Activated naive CD4-positive, alpha-beta T cell treated with anti-CD3 and anti-CD28 coated beads for 36 hours (primary cell): ENCODE results near the gene GRK2. TPM values are rescaled to one million over a fixed set of nuclear protein-coding genes. Genes with fewer than 3 reads are reported as not detected.
A peak's percentile ranks its signal among the peaks of the same experiment; 100 is the strongest.

Experiments used
- CTCF ChIA-PET: fragments of 350-600 bp; sonication (Branson Sonifier 250); formaldehyde crosslinking; loops from one replicate; lab custom pipeline; 2021; ENCODE audit warnings: antibody characterized with exemption; lab: Charles Lee
- DNase-seq: peaks from one replicate; pipeline ENCODE4 v3.0.0-alpha.2; 2020
- H3K27ac Mint-ChIP-seq: one replicate; pipeline ENCODE4 v1.8.0; 2021; ENCODE audit warnings: mild to moderate bottlenecking, mixed read lengths
- H3K27me3 Mint-ChIP-seq: one replicate; pipeline ENCODE4 v1.8.0; 2021; ENCODE audit warnings: low read depth, mixed read lengths
- H3K36me3 Mint-ChIP-seq: one replicate; pipeline ENCODE4 v1.8.0; 2021; ENCODE audit warnings: low read depth, mixed read lengths
- H3K4me1 Mint-ChIP-seq: one replicate; pipeline ENCODE4 v1.8.0; 2021; ENCODE audit warnings: low read depth, mixed read lengths
- H3K4me3 Mint-ChIP-seq: one replicate; pipeline ENCODE4 v1.8.0; 2021; ENCODE audit warnings: mild to moderate bottlenecking, moderate library complexity, mixed read lengths
- H3K9me3 Mint-ChIP-seq: one replicate; pipeline ENCODE4 v1.8.0; 2021; ENCODE audit warnings: mixed read lengths
- intact Hi-C: fragments of 100-400 bp; cut with micrococcal nuclease; formaldehyde crosslinking; loops from one replicate; pipeline ENCODE4 v1.15.1; 2023
- total RNA-seq, 2 experiments: library from RNA; stranded (reverse); gene quantifications; one replicate each; pipeline ENCODE4 v1.2.3, GENCODE V29; 2021

GRK2 gene
- total RNA-seq, 2 experiments from 2014 or later = 293 to 295 TPM

DNA sequence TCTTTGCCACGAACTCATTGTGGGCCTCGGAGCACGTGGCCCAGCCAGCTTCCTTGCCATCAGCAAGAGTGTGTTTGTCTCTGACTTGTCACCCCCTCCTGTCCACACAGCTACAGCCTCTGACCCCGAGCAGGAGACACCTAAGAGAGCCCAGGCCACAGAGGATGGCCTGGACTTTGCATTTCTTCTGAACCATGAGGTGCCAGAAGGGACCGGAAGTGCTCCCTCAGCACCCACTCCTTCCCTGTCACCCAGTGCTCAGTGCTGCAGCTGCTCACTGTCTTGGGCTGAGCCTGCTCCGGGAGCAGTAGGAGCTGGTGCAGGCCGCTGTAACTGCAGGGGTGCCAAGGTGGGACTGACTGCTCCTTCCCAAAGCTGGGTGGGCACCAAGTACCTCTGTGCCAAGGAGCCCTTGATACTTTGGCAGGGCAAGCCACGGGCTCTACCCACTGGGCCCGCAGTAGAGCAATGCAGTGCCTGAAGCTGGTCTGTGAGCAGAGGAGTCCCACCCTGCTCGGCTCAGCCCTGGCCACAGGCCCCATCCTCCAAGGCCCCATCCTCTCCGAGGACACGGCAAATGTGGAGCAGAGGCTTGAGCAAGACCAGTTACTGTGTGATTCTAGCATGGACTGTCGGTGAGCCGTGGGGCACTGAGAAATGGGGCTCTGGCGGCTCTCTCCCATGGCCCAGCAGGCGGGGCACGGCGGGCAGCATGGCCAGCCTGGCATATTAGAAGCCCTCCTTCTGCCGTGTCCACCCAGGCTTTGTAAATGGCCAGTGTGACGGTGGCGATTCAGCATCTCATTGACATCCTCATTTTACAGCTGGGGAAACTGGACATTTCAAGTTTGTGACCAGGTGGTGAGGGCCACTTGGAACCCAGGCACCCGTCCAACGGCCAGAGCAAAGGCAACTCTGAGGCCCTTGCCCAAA is 6.3 kb downstream of the GRK2 start:
- DNase-seq = peak; percentile 68
- intact Hi-C loops = no loop called here
- H3K36me3 Mint-ChIP-seq = peaks cover 68% of the 10 kb centered on the region
- CTCF ChIA-PET = interaction anchor here (1.1 to 4.1 kb wide), 6 partner anchors 10 to 111 kb away, joined by 3 to 25 read pairs (median 9); partner anchors contain the start of gene ANKRD13D
- H3K27me3 Mint-ChIP-seq = no peaks in the 10 kb centered on the region
- H3K27ac Mint-ChIP-seq = peak overlapping the region; percentile 99
- no peaks in the 10 kb centered on the region for H3K9me3 Mint-ChIP-seq
- peaks cover 83% of the 10 kb centered on the region for H3K4me1 Mint-ChIP-seq
- H3K4me3 Mint-ChIP-seq = peak overlapping the region; percentile 86

DNA sequence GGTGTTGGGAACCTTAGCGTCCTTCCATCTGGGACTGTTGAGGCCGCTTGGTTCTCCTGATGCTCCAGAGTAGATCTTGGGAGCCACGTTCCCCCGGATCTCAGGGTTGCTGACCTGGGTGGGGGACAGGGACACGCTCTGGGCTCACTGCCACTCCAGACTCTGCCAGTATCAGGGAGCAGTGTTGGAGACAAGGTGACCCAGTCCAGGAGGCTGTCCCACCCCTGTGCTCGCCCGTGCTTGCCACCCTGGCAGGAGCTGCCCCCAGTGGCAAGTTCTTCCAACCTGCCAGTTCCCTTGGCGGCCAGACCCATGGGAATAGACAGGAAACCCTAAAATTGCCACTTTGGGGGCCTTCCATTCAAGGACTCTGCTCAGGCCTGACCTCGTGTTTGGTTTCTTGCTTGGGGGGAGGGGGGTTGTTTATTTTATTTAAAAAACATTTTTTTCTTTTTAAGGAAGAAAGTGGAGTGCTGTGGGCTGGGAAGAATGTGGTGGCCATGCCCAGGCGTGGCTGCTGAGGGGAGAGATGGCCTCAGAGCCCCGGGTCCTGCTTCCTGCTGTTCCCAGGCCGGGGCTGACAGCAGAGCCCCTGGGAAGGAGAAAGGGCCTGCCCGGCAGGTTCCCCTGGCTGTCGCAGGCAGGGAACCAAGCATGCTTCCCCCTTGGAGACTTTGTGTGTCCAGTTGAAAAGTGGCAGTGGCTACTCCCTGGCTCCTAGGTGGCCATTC is 7.2 kb downstream of the GRK2 start:
- H3K9me3 Mint-ChIP-seq = no peaks in the 10 kb centered on the region
- H3K27ac Mint-ChIP-seq = peak overlapping the region; percentile 99
- DNase-seq = peak; percentile 12
- H3K27me3 Mint-ChIP-seq = no peaks in the 10 kb centered on the region
- peak overlapping the region; percentile 86 for H3K4me3 Mint-ChIP-seq
- CTCF ChIA-PET = interaction anchor here (1.1 to 4.1 kb wide), 2 partner anchors 16 to 110 kb away, joined by 3 to 25 read pairs; partner anchors contain the start of gene ANKRD13D
- intact Hi-C loops = no loop called here
- peaks cover 87% of the 10 kb centered on the region for H3K4me1 Mint-ChIP-seq
- peaks cover 64% of the 10 kb centered on the region for H3K36me3 Mint-ChIP-seq

DNA sequence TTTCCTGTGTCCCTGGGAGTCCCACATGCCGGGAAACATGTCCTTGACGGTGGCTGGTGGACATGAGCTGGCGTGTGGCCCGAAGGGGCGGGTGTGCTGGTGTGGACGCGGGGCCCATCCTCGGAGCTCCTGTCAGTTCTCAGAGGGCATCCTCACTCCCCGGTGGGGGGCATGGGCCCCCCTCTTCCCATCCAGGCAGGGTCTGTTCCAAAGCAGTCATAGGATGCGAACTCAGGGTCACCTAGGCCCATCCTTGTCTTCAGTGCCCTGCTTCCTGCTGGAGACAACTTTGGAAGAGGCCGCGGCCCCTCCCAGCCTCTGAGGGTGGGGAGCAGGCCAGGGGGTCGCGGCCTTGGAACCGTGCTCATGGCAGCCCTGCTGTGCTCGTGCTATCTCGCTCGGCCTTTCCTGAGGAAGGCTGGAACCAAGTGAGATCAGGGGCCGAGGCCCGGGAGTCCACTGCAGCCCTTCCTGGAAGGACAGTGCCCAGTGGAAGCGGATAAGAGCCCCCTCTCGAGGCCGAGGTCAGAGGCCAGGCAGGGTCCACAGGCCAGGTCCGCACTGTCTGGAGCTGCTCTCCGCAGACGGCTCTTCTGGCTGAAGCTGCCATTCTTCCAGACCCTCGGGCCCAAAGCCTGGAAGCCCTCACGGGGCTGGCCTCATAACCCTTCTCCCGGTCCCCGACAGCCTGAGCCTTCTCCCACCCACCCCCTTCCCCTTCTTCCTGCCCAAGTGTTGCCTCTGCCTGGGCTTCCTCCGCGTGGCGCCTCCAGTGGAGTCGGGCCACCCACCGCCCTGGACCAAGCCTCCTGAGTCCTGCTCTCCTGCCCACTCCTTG is 8.7 kb downstream of the GRK2 start:
- CTCF ChIA-PET = interaction anchor here (1.4 kb wide), 1 partner anchor 13 kb away, joined by 3 read pairs; no protein-coding TSS in a partner anchor
- peak; percentile 27 for DNase-seq
- Mint-ChIP-seq H3K27me3 (no peaks in the 10 kb centered on the region), H3K9me3 (no peaks in the 10 kb centered on the region), H3K36me3 (peaks cover 61% of the 10 kb centered on the region), H3K4me1 (peaks cover 86% of the 10 kb centered on the region), H3K27ac (peak overlapping the region; percentile 99), H3K4me3 (peak overlapping the region; percentile 62)
- intact Hi-C loops = no loop called here

DNA sequence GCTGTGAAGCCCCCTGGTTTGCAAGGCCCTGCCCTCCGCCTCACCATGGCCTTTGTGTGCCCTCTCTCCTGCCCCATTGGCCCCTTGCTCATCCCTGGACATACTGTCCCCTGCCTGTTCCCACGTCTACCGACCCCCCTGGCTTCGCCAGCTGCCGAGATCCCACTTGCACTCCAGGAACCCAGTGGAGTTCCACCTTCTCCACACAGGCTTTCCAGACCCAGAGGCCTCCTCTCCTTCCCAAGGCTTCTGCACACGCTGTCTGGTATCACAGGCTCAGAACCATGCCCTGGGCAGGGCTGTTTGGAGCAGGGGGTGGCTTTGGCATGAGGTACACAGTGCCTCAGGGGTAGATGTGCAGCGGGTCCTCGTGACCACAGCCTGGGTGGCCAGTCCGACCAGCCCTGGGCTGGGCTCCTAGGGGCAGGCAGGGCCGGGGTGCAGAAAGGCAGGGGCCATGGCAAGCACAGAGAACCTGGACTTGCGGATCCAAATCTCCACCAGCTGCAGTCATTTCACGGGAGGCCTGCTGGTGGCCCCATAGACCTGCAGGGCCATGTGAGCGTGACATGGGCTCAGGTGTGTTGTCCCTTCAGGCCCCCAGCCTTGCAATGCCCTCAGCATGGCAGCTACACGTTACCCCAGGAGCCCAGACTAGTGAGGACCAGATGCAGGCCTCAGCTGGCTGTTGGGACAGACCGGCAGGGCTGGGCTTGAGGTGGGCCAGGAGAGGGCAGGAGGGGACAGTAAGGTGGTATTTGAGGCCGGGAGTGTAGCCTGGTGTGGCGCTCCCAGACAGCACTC is 9.5 kb downstream of the GRK2 start:
- peak overlapping the region; percentile 62 for H3K4me3 Mint-ChIP-seq
- CTCF ChIA-PET = no interaction called here

DNA sequence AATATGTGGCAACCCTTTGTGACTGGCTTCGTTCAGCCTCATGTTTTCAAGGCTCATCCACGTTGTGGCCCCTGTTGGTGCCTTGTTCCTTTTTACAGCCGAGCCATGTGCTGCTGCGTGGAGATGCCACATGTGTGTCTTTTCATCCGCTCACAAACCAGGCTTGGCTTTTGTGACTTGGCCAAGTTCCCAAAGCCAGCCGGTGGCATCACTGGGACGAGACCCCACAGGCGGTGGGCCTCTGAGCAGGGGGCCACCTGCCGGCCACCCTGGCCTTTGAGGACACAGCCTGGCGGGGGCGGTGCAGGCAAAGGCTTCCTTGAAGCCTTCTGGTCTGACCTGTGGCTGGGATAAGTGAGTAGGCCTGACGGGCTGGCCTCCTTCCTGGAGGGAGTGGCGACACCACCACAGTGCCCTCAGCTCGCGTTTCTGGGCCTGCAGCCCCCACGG is 10.5 kb downstream of the GRK2 start:
- intact Hi-C loops = loop anchor here (1.0 to 2.0 kb wide), 4 partner anchors 9 to 40 kb away; no protein-coding TSS in a partner anchor
- peak; percentile 60 for DNase-seq
- Mint-ChIP-seq H3K9me3 (no peaks in the 10 kb centered on the region), H3K4me3 (peak overlapping the region; percentile 73), H3K27ac (peak overlapping the region; percentile 99), H3K4me1 (peaks cover 72% of the 10 kb centered on the region), H3K27me3 (no peaks in the 10 kb centered on the region), H3K36me3 (peaks cover 50% of the 10 kb centered on the region)
- CTCF ChIA-PET = interaction anchor here (1.2 to 2.8 kb wide), 5 partner anchors 9 to 40 kb away, joined by 6 to 13 read pairs (median 11); partner anchors contain the start of gene GRK2

More for the DNA sequence above, 9.5 kb downstream of the GRK2 start:
- no peaks in the 10 kb centered on the region for H3K27me3 Mint-ChIP-seq
- DNase-seq = peak; percentile 49
- peak overlapping the region; percentile 99 for H3K27ac Mint-ChIP-seq
- peaks cover 82% of the 10 kb centered on the region for H3K4me1 Mint-ChIP-seq
- H3K36me3 Mint-ChIP-seq = peaks cover 58% of the 10 kb centered on the region
- intact Hi-C loops = loop anchor here (2.0 kb wide), 1 partner anchor 35 kb away; no protein-coding TSS in a partner anchor
- H3K9me3 Mint-ChIP-seq = no peaks in the 10 kb centered on the region

DNA sequence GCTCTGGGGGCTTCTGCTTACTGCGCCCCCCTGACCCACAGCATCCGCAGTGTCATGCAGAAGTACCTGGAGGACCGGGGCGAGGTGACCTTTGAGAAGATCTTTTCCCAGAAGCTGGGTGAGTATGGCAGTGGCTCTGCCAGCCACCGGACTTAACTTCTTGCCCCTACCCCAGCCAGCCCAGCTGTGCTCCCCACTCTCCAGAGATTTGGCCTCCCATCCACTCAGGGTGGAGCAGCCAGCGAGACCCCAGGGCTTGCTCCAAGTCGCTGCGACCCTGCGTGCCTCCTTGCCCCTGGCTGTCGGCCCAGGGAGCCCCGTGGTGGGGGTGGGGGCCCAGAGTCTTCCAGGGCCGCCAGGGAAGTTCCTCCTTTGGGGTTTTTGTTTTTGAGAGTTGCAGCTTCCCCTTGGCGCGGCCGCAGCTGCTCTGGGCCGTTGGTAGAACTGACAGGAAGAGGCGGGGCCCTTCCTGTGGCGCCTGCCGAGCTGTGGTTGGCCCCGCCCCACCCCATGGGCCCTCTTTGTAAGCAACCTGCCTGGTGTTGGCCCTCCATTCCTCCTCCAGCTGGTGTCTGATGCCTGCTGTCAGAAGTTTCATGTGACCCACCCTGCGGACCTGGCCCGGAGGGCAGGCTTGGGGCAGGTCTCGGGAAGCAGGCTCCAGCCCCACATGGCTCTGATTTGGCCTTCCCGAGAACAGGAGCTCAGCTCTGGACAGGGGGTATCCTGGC is 11.1 kb downstream of the GRK2 start:
- Mint-ChIP-seq H3K4me1 (peaks cover 69% of the 10 kb centered on the region), H3K9me3 (no peaks in the 10 kb centered on the region), H3K4me3 (peak overlapping the region; percentile 73), H3K27me3 (no peaks in the 10 kb centered on the region), H3K36me3 (peaks cover 48% of the 10 kb centered on the region), H3K27ac (peak overlapping the region; percentile 99)
- CTCF ChIA-PET = interaction anchor here (0.9 to 2.8 kb wide), 7 partner anchors 8 to 69 kb away, joined by 3 to 13 read pairs (median 7); partner anchors contain the start of gene GRK2
- intact Hi-C loops = loop anchor here (1.0 to 2.0 kb wide), 4 partner anchors 9 to 40 kb away; no protein-coding TSS in a partner anchor
- DNase-seq = peak; percentile 95

DNA sequence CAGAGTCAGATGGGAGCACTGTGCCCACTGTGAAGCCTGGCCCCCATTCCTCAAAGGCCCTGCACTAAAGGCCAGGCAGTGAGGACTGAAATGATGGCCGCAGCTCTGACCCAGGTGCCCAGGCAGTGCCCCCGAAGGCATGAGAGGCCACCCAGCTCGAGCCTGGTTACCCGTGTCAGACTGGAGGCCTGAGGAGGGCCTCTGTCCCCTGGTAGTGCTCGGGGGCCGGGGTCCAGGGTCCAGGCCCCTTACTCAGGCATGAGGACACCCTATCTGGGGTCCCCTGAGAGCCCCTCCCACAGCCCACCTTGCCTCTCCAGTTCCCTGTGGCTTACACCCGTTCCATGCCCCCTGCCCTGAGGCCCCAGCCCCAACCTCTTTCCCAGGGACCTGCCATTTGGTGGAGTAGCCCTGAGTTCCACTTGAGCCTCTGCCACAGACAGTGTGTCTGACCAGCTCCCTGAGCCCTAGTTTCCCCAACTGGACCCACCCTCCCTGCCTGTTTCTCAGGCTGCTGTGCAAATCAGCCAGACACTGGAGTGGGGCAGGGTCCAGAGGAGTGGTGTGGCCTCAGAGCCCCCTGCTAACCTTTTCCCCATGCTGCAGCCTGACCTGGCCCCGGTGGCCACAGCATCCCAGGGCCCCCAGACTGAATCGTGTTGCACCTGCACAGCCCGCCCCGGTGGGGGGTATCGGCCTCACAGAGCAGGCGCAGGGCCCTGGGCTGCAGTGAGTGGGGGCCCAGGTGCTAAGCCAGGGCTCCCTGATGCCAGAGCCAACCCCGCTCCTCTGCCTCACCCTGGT is 12.1 kb downstream of the GRK2 start:
- H3K27ac Mint-ChIP-seq = peak overlapping the region; percentile 99
- H3K9me3 Mint-ChIP-seq = no peaks in the 10 kb centered on the region
- H3K4me3 Mint-ChIP-seq = peak overlapping the region; percentile 73
- DNase-seq = no peak
- CTCF ChIA-PET = interaction anchor here (0.9 to 2.8 kb wide), 6 partner anchors 9 to 68 kb away, joined by 3 to 13 read pairs (median 8); partner anchors contain the start of gene GRK2
- H3K4me1 Mint-ChIP-seq = peaks cover 62% of the 10 kb centered on the region
- intact Hi-C loops = no loop called here
- peaks cover 46% of the 10 kb centered on the region for H3K36me3 Mint-ChIP-seq
- no peaks in the 10 kb centered on the region for H3K27me3 Mint-ChIP-seq

DNA sequence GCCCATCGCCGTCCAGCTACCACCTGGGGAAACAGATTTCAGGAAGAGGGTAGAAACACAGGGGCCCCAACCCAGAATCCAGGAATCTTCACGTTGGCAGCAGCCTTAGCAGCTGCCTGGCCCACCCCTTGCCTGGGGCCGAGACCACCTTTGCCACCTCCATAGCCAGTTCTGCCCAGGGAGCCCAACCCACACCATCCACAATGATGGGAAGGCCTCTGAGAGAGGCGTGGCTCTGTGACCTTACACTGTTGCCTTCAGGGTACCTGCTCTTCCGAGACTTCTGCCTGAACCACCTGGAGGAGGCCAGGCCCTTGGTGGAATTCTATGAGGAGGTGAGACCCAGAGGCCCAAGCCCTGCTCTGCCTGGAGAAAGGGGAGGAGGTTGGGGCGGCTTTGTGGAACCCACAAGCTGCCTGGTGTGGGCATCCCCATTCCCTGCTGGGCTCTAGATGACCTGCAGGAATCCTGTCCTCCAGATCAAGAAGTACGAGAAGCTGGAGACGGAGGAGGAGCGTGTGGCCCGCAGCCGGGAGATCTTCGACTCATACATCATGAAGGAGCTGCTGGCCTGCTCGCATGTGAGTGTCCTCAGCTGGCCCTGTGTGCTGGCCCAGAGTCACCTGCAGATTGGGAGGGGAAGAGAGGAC is 12.8 kb downstream of the GRK2 start:
- Mint-ChIP-seq H3K27ac (peak overlapping the region; percentile 99), H3K36me3 (peaks cover 50% of the 10 kb centered on the region), H3K27me3 (no peaks in the 10 kb centered on the region), H3K4me3 (peak overlapping the region; percentile 21), H3K4me1 (peaks cover 56% of the 10 kb centered on the region), H3K9me3 (no peaks in the 10 kb centered on the region)
- no peak for DNase-seq
- CTCF ChIA-PET = interaction anchor here (2.8 kb wide), 1 partner anchor 9 kb away, joined by 13 read pairs; no protein-coding TSS in a partner anchor
- intact Hi-C loops = no loop called here

DNA sequence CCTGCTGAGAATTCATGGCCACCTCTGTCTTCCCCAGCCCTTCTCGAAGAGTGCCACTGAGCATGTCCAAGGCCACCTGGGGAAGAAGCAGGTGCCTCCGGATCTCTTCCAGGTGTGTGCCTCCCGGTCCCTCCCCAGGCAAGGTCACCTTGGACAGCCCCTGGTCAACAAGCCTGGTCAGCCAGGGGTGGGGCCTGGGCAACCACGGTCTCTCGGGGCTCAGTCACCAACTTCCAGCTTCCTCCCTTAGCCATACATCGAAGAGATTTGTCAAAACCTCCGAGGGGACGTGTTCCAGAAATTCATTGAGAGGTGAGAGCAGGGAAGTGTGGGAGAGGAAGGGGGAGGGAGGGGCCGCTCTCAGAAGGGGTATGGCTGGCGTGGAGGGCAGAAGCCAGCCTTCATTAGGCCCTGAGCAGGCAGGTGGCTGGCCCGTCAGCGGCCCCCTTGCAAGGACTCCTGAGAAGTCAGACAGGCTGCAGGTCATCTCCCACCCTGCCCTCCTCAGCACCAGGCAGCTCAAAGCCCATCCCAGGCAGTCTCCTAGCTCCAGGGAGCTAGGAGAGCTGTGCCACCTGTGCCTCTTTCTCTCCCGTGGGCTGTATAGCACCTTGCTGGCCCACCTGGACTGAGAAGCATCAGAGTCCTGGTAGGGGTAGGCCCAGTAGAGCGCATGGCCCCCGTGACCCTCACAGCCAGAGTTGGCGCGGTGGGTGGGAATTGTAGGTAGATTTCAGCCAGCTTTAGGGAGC is 13.5 kb downstream of the GRK2 start:
- no peak for DNase-seq
- Mint-ChIP-seq H3K36me3 (peaks cover 50% of the 10 kb centered on the region), H3K4me1 (peaks cover 49% of the 10 kb centered on the region), H3K4me3 (no peak overlapping the region), H3K9me3 (no peaks in the 10 kb centered on the region), H3K27me3 (no peaks in the 10 kb centered on the region), H3K27ac (peak overlapping the region; percentile 99)
- intact Hi-C loops = no loop called here
- CTCF ChIA-PET = no interaction called here
